Germinal center (tissue), 1 donor: Measurements from ENCODE around the gene GALNT9.
"Not testable (repeated sequence)": the region's sequence is repeated elsewhere in the genome, so short reads cannot be mapped to it uniquely, and the experiment has no call there.

Experiments used
- DNase-seq: peaks from one replicate; pipeline ENCODE4 v3.0.0; 2012; ENCODE audit warnings: mixed read lengths, low spot score

GALNT9 gene

GRCh38 chr12:132155771-132156572, 173.4 kb downstream of the GALNT9 start:
- no peak for DNase-seq

DNA sequence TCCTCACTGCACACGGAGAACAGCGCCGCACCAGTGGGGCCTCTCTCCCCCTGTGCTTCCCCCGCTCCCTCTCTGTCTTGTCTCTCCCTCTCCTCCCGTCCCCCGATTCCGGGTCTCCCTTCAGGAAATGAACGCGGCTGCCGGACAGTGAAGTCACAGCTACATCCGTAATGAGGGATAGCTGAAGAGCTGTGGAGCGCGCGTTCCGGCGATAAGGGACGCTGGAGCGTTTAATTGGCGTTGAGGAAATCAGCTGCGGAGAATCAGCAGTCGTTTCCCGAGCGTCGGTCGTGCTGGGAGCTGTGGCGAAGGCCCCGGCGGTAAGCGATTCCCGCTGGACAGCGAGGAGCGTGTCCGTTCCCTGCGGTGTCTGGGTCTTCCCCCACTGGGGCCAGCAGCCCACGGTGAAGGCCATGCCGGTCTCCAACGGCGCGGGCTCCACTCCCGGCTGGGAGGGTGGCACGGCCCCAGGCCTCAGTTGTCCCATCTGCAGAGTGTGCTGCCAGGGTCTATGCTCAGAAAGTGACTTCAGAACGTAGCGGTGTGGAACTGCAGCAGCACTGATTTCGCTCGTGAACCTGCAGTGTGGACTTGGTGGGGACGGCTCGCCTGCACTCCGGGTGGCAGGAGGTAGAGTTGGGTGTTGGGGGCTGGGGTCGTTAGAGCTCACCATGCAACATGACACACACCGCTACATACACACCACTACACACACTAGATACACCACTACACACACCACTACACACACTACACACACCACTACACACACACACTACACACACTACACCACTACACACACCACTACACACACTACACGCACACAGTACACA, 174.2 kb downstream of the GALNT9 start:
- DNase-seq = no peak

- DNase-seq = no peak
These were observed 175.0 kb downstream of the GALNT9 start for GRCh38 chr12:132154341-132154761.

DNA sequence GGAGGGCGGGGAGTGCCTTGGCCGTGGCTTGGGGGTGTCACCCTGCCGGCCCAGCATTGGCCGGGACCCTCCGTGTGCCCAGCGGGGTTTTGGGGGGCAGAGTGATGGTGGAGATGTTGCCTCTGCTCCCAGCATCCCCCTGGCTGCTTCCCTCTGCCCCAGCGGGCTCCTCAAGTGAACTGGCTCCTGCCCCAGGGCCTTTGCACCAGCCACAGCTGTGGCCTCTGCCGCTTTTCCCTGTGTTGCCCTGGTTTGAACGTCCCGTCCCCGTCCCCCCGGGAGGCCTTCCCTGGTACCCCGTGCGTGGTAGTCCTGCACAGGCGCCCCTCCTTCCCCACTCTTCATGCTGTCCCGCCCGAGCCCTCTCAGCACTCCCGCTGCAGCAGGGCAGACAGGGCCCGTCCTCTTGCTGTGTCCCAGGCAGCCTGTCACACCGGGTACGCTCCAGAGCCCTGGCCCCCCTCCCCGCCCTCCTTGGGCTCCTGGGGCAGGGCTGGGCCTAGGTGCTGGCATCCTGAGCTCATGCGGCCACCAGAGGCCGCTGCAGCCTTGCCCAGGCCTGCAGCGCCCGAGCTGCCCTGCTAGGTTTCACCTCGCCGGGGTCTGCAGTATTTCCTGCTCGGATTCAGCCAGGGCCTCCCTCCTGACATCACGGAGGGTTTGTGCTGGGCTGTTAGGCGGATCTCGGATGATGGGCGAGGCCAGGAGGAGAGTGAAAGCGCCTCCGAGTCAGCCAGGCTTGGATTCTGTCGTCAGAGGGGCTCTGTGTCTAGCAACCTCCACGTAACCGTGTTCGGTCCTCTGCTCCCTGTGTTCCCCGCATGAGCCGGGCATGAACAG, 175.7 kb downstream of the GALNT9 start:
- peak; percentile 82 for DNase-seq

DNA sequence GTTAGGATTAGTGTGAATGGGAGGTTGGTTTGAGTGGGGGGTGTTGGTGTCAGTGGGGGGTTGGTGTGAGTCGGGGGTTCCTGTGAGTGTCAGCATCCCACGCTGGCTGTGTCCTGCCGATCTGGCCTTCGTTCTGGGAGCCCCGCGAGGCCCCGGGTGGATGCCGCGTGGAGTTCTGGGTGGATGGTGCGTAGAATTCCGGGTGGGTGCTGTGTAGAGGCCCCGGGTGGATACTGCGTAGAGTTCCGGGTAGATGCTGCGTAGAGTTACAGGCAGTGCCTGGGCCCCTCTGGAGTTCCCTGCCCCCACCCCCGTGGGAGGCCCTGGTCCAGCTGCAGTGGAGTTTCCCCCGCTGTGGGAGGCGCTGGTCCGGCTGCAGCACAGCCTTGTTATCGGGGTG, 176.4 kb downstream of the GALNT9 start:
- DNase-seq = no peak

- DNase-seq = no peak
These were observed 177.0 kb downstream of the GALNT9 start for GRCh38 chr12:132152411-132152821.

- DNase-seq = no peak
These were observed 177.5 kb downstream of the GALNT9 start for GRCh38 chr12:132151766-132152410.

GRCh38 chr12:132151145-132151765, 178.1 kb downstream of the GALNT9 start:
- DNase-seq = no peak

- DNase-seq = no peak
These were observed 178.6 kb downstream of the GALNT9 start for GRCh38 chr12:132150780-132151144.

DNA sequence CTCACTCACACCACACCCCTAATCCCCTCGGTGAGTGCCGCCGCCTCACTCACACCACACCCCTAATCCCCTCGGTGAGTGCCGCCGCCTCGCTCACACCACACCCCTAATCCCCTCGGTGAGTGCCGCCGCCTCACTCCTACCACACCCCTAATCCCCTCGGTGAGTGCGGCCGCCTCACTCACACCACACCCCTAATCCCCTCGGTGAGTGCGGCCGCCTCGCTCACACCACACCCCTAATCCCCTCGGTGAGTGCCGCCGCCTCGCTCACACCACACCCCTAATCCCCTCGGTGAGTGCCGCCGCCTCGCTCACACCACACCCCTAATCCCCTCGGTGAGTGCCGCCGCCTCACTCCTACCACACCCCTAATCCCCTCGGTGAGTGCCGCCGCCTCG, 179.9 kb downstream of the GALNT9 start:
- not testable (repeated sequence) for DNase-seq

- DNase-seq = no peak
These were observed 180.9 kb downstream of the GALNT9 start for GRCh38 chr12:132148368-132149045.

- DNase-seq = no peak
These were observed 181.7 kb downstream of the GALNT9 start for GRCh38 chr12:132147423-132148367.

- no peak for DNase-seq
These were observed 182.5 kb downstream of the GALNT9 start for GRCh38 chr12:132146772-132147422.
